Superior temporal gyrus (tissue), 1 donor: Measurements from ENCODE around the gene ADAM19.

Experiments used
- DNase-seq: peaks from one replicate; pipeline ENCODE4 v3.0.0-alpha.2; 2016; ENCODE audit errors: extremely low spot score

Gene ADAM19, protein sequence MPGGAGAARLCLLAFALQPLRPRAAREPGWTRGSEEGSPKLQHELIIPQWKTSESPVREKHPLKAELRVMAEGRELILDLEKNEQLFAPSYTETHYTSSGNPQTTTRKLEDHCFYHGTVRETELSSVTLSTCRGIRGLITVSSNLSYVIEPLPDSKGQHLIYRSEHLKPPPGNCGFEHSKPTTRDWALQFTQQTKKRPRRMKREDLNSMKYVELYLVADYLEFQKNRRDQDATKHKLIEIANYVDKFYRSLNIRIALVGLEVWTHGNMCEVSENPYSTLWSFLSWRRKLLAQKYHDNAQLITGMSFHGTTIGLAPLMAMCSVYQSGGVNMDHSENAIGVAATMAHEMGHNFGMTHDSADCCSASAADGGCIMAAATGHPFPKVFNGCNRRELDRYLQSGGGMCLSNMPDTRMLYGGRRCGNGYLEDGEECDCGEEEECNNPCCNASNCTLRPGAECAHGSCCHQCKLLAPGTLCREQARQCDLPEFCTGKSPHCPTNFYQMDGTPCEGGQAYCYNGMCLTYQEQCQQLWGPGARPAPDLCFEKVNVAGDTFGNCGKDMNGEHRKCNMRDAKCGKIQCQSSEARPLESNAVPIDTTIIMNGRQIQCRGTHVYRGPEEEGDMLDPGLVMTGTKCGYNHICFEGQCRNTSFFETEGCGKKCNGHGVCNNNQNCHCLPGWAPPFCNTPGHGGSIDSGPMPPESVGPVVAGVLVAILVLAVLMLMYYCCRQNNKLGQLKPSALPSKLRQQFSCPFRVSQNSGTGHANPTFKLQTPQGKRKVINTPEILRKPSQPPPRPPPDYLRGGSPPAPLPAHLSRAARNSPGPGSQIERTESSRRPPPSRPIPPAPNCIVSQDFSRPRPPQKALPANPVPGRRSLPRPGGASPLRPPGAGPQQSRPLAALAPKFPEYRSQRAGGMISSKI

DNA sequence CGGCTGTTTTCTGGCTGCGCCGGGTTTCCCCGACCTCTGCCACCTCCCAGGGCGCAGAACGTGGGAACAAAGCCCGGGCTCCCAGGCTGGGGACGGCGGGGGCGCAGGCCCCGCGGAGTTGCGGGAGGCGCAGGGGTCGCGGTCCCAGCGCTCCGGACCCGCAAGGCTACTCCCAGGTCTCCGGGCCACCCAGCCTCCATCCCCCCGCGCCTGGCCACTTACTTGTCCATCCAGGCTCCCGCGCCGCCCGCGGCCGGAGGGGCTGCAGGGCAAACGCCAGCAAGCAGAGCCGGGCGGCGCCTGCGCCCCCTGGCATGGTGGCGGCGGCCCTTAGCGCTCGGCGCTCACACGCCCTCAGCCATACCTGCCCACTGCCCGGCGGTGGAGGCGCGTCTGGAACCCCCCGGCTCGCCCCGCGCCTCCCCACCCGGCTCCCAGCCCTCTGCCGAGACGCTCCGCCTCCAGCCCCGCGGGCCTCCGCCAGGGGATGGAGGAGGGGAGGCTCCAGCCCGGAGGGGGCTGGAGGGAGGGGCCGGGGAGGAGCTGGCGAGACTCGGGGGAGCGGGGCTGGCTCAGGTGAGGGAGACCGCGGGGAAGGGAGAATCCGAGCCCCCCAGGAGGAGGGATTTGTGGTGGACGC, at the start of gene ADAM19:
TSS of gene ADAM19 (minus strand) at position 395 of the 640 bp plus-strand sequence. CDS start at position 316, 79 bp downstream.
- DNase-seq = no peak

- DNase-seq = no peak
These were observed 48.6 kb upstream of the ADAM19 start for GRCh38 chr5:157624144-157624543.

DNA sequence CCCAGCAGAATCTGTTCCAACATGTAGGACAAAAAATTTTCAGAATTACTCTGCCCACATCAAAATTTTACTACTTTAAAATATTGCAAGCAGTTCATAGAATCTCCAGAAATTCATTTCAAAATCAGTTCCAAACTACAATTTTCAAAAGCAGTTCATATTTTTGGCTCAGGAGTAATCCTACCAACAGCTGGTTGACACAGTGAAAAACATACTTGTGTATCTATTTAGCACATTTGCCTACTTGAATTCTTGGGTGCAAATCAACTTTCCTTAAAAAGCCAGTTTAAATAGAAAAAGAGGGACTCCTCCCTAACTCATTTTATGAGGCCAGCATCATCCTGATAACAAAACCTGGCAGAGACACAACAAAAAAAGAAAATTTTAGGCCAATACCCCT, 45.2 kb upstream of the ADAM19 start:
- peak; percentile 15 for DNase-seq

DNA sequence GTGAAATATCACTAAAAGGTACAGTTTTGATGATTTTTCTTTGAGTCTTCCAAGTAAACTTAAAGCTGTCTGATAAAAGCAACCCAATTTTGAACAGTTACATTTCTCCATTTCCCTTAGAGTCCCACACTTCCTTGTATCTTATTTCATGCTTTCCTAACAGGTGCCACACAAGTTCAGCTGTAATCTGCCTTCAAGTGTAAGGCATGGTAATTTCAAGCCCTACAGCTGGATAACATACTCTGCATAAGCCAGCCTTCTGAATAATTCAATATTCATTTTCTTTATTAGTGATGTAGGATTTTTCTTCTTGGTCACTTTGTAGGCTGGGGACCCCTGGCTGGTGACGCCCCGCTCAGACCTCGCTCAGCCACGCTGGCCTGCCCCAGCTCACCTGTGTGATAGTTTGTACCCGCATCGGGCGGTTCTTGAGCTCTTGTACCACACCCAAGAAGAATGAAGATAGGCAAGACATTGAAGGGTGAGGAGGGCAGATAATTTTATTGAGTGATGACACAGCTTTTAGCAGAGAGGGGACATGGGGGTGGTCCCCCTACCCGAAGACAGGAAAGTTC, 42.7 kb upstream of the ADAM19 start:
- DNase-seq = no peak

GRCh38 chr5:157616785-157617184, 41.2 kb upstream of the ADAM19 start:
- no peak for DNase-seq

DNA sequence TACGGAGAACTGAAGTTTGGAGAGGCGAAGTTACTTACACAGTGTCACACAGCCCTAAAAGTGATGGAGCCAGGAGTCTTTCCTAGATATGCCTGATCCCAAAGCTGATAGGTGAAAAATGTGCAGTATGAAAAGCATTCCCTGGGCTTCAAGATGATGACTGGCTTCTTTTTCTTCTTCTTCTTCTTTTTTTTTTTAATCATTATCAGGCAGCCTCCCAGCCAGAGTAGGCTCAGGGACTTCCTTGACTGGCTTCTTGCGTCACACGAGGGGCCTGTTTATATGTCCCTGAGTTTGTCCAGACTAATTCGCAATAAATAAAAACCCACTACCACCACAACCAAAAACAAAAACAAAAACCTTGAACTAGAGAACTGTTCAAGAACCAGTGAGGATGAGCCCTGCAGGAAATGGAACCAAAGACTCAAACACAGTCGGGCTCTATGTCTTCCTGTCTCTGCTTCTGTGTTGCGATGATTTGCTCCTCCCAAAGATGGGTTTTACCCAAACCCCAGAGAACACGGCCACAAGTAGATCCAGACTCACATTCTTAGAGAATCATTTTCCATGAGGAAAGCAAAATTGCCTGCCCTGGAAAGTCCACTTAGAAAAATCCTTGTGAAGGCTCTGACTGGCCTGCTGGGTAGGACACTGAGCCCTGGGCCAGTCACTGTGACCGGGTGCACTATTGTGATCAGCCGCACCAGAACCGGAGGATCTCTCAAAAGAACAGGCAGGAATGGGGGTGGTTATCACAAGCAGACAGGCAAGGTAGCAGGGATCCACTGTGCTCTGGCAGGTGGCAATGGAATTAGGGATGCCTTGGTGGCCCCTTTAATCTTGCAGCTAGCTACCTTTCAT, 38.0 kb upstream of the ADAM19 start:
- no peak for DNase-seq

DNA sequence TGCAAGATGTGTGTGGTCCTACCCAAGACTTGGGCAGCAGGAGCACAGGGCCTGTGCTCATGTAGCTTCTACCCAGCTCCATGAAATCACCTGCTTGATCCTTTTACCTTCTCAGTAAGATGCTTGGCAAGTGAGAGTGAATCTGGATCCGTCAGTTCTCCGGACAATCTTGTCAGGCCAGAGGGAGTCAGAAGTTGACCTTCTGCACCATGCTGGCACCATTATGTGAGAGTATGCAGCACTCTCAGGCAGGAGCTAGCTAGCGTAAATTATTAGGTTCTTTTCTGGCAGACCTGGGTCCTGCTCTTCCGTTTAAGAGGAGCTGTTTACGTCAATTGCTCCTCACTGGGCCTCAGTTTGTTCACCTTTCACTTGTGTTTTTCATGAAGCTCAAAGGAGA, 37.0 kb upstream of the ADAM19 start:
- DNase-seq = no peak

GRCh38 chr5:157611571-157612476, 36.2 kb upstream of the ADAM19 start:
- DNase-seq = no peak

DNA sequence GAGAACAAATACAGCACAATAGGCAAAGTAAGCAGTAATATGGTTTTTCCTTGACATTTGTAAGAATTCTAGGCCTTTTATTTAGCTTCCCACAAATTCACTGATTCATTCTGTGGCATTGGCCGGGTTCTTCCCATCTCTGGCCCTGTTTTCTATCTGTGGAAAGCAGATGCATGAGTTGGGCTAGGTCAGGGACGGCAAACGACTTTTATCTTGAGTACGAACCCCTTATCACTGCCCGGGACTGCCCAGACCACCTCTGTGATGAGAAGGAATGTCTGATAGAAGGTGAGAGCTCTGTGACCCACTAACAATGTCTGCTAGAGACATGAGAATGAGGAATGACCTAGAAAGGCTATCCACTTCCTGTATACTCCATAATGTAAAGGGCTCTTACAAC, 35.4 kb upstream of the ADAM19 start:
- DNase-seq = no peak

GRCh38 chr5:157608972-157609565, 33.5 kb upstream of the ADAM19 start:
- no peak for DNase-seq

DNA sequence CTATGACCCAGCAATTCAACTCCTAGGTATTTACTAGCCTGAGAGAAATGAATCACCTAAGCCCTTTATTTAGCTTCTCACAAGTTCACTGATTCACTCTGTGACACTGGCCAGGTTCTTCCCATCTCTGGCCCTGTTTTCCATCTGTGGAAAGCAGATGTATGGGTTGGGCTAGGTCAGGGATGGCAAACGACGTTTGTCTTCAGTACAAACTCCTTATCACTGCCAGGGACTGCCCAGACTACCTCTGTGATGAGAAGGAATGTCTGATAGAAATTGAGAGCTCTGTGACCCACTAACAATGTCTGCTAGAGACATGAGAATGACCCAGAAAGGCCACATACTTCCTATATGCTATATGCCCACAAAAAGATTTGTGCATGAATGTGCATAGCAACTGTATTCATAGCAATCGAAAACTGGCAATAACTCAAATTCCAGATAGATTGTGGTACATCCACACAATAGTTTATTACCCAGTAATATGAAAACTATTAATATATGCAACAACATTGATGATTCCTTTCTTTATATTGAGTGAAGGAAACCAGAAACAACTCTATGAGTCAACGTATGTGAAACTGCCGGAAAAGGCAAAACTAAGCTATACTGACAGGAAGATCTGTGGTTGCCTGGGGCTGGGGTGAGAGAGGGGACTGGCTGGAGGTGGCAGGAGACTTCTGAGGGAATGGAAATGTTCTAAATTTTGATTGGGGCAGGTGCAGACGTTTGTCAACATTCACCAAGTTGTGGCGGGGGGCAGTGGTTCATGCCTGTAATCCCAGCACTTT, 32.0 kb upstream of the ADAM19 start:
- no peak for DNase-seq

DNA sequence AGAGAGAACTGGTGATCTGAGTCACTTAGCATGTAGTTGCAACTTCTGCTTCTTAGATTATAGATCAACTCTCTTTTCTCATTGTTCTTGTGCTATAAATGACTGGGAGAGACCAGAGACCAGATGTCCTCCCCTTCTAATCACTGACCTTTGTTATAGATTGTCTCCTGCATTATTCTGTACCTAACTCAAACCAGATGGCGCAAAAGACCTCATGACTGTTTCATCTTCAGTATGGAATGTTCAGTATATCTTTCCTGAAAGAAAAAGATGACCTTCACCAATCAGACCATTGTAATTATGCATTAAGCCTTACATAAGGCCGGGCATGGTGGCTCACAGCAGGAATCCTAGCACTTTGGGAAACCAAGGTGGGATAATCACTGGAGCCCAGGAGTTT, 30.5 kb upstream of the ADAM19 start:
- DNase-seq = no peak

GRCh38 chr5:157603333-157604190, 28.0 kb upstream of the ADAM19 start:
- no peak for DNase-seq

- no peak for DNase-seq
These were observed 26.9 kb upstream of the ADAM19 start for GRCh38 chr5:157602505-157602904.

- no peak for DNase-seq
These were observed 24.7 kb upstream of the ADAM19 start for GRCh38 chr5:157600252-157600651.

- DNase-seq = no peak
These were observed 24.0 kb upstream of the ADAM19 start for GRCh38 chr5:157599565-157599964.

GRCh38 chr5:157598350-157598936, 22.9 kb upstream of the ADAM19 start:
- DNase-seq = no peak
